Measurements from ENCODE around the gene CFAP74. TPM values are rescaled to one million over a fixed set of nuclear protein-coding genes. Genes with fewer than 3 reads are reported as not detected.

The CFAP74 gene
- total RNA-seq, 1 experiment from 2014 or later, result 0.28 TPM

GRCh38 chr1:1929102-1929638 is 74.4 kb downstream of the CFAP74 start:
- Histone ChIP-seq H3K27me3 (ENCODE audit: insufficient read depth, low read length) (no peaks in the 10 kb centered on the region), H3K9ac (ENCODE audit: extremely low read depth, insufficient read length, low read length) (no peak overlapping the region), H3K9me3 (ENCODE audit: control insufficient read depth, low read depth, low read length) (no peaks in the 10 kb centered on the region), H2BK5ac (ENCODE audit: insufficient read length, low read length) (no peak overlapping the region), H4K8ac (replicated peaks; ENCODE audit: insufficient read length, low read depth, low read length) (no peak overlapping the region), H3K4me1 (ENCODE audit: insufficient read depth, low read length) (no peaks in the 10 kb centered on the region), H3K14ac (ENCODE audit: insufficient read depth, low read length) (no peak overlapping the region; the same call in 1 of the 2 replicates), H3K79me2 (ENCODE audit: insufficient read depth, low read length) (no peaks in the 10 kb centered on the region), H2AFZ (ENCODE audit: low read length) (no peak overlapping the region), H2AK5ac (ENCODE audit: insufficient read length, low read length) (no peak overlapping the region), H4K5ac (ENCODE audit: insufficient read length, low read depth, low read length) (no peak overlapping the region), H4K91ac (ENCODE audit: insufficient read length, low read depth, low read length) (no peak overlapping the region), H3K27ac (ENCODE audit: insufficient read length, low read depth, low read length) (no peak overlapping the region), H2BK12ac (ENCODE audit: insufficient read length, low read depth, low read length) (no peak overlapping the region), H3K79me1 (ENCODE audit: insufficient read depth, low read depth, low read length, poor library complexity, severe bottlenecking) (no peaks in the 10 kb centered on the region), H4K20me1 (ENCODE audit: control insufficient read depth, insufficient read depth, insufficient read length) (no peaks in the 10 kb centered on the region), H3K23ac (ENCODE audit: insufficient read length, low read depth, low read length) (no peak overlapping the region), H3T11ph (ENCODE audit: low read length) (no peak overlapping the region), H2BK15ac (ENCODE audit: low read depth, low read length) (no peak overlapping the region), H3K18ac (ENCODE audit: insufficient read length, low read depth, low read length) (no peak overlapping the region), H3K56ac (ENCODE audit: insufficient read length, low read depth, low read length) (no peak overlapping the region), H2BK20ac (ENCODE audit: low read depth, low read length, poor library complexity, severe bottlenecking) (no peak overlapping the region), H3K23me2 (ENCODE audit: insufficient read length, low read depth, low read length, poor library complexity, severe bottlenecking) (no peaks in the 10 kb centered on the region), H3K4ac (ENCODE audit: low read depth, low read length) (no peak overlapping the region), H2BK120ac (ENCODE audit: low read depth, low read length, poor library complexity, severe bottlenecking) (no peak overlapping the region), H3K4me2 (ENCODE audit: insufficient read depth, insufficient read length, low read length) (no peak overlapping the region)
- DNase-seq, result peak; percentile 28
- Mint-ChIP-seq H3K4me1 (no peaks in the 10 kb centered on the region), H3K27me3 (ENCODE audit: low read depth) (peaks cover 4% of the 10 kb centered on the region), H3K27ac (no peak overlapping the region), H3K36me3 (ENCODE audit: insufficient read depth in 1 of 3, low read depth in 3 of 3) (no peaks in the 10 kb centered on the region; a peak in 1 of 7 replicates), H3K4me3 (no peak overlapping the region), H3K9me3 (peaks cover 10 to 13% of the 10 kb centered on the region in 2 experiments)
- no peak for TF ChIP-seq CTCF (conservative IDR thresholded peaks at IDR 0.05)
- WGBS (ENCODE audit: extremely low coverage, insufficient read length, low lambda C conversion rate), result no CpG with 5 or more reads among the region's 10 CpGs
